Neutrophil (primary cell): ENCODE results near the gene MILR1.

Source experiments
- H3K27ac ChIP-seq: fragments of 200-600 bp; sonication (generic); 2 replicates; pipeline ENCODE4 v1.5.1; 2016; ENCODE audit warnings: mild to moderate bottlenecking, moderate library complexity
- H3K27me3 ChIP-seq: fragments of 200-600 bp; sonication (generic); 2 replicates; pipeline ENCODE4 v1.6.0; 2016; ENCODE audit warnings: mild to moderate bottlenecking
- H3K36me3 ChIP-seq: fragments of 200-600 bp; sonication (generic); 2 replicates; pipeline ENCODE4 v1.5.1; 2017
- H3K4me1 ChIP-seq, 2 experiments: fragments of 200-600 bp in 1 of 2; sonication (generic) in 1 of 2; 1 replicate in 1 of 2; 2 replicates in 1 of 2; pipeline versions ENCODE4 v1.5.1 to v1.6.1; 2013 to 2016; ENCODE audit warnings: low read depth in 1 of 2, low read length in 1 of 2, mild to moderate bottlenecking in 1 of 2, moderate library complexity in 1 of 2; ENCODE audit not compliant: control insufficient read depth in 1 of 2, insufficient read depth in 1 of 2
- H3K4me3 ChIP-seq, 2 experiments: fragments of 200-600 bp in 1 of 2; sonication (generic) in 1 of 2; 1 replicate in 1 of 2; 2 replicates in 1 of 2; pipeline ENCODE4 v1.5.1; 2013 to 2016; ENCODE audit warnings: low read depth in 1 of 2, low read length in 1 of 2, mild to moderate bottlenecking in 1 of 2, moderate library complexity in 1 of 2
- H3K9me3 ChIP-seq: fragments of 200-600 bp; sonication (generic); 2 replicates; pipeline ENCODE4 v1.5.1; 2016
- CTCF ChIP-seq: fragments of 200-600 bp; sonication (generic); IDR thresholded peaks from 2 replicates; pipeline ENCODE4 v1.5.1; 2016; ENCODE audit warnings: antibody characterized with exemption

Gene MILR1

DNA sequence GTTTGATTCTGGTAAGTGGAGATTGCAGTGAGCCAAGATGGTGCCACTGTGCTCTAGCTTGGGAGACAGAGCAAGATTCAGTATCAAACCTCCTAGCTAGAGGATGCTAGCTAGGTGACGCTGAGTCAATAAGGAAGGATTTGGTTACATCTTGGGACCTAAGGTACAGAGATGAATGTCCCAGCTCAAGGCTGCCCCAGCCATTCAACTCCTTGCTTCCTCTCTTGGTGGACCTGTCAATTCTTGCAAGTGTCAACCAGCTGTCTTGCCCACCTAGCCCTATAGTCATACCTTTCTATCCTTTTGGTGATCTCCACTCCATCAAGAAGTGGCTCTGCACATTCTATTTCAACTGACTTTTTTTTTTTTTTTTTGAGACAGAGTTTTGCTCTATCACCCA is 1.4 kb upstream of the MILR1 start:
- TF ChIP-seq CTCF, result no peak
- H3K4me1 ChIP-seq, result peaks cover 72 to 73% of the 10 kb centered on the region in 2 experiments

DNA sequence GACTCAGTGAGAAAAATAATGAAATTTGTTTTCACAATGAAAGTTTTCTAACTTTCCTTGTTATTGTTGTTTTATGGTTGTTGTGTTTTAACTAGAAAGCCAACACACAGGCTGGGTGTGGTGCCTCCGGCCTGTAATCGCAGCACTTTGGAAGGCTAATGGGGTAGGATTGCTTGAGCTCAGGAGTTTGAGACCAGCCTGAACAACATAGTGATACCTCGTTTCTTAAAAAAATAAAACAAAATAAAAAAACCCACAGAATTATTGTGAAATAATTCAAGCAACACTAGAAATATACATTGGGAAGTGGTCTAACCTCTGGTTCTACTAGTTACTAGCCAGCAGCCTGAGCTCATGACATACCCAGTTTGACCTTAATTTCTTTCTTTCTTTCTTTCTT is 630 bp downstream of the MILR1 start:
- Histone ChIP-seq H3K4me3 (peak overlapping the region; percentile 49 to 59), H3K9me3 (no peaks in the 10 kb centered on the region), H3K36me3 (peaks cover 7% of the 10 kb centered on the region), H3K27ac (peak overlapping the region; percentile 88), H3K27me3 (no peaks in the 10 kb centered on the region), H3K4me1 (peaks cover 52 to 59% of the 10 kb centered on the region in 2 experiments)
- TF ChIP-seq CTCF, result no peak

More for the DNA sequence above, 1.4 kb upstream of the MILR1 start:
- Histone ChIP-seq H3K27me3 (no peaks in the 10 kb centered on the region), H3K36me3 (no peaks in the 10 kb centered on the region), H3K27ac (peak overlapping the region; percentile 88), H3K9me3 (no peaks in the 10 kb centered on the region), H3K4me3 (no peak overlapping the region)

GRCh38 chr17:64455993-64456885 is 7.3 kb downstream of the MILR1 start:
- no peaks in the 10 kb centered on the region for H3K9me3 ChIP-seq
- H3K4me3 ChIP-seq, result no peak overlapping the region
- no peaks in the 10 kb centered on the region for H3K27me3 ChIP-seq
- peaks cover 45% of the 10 kb centered on the region for H3K36me3 ChIP-seq
- TF ChIP-seq CTCF, result no peak
- H3K27ac ChIP-seq, result peak overlapping the region; percentile 70
- peaks cover 29 to 35% of the 10 kb centered on the region in 2 experiments for H3K4me1 ChIP-seq

DNA sequence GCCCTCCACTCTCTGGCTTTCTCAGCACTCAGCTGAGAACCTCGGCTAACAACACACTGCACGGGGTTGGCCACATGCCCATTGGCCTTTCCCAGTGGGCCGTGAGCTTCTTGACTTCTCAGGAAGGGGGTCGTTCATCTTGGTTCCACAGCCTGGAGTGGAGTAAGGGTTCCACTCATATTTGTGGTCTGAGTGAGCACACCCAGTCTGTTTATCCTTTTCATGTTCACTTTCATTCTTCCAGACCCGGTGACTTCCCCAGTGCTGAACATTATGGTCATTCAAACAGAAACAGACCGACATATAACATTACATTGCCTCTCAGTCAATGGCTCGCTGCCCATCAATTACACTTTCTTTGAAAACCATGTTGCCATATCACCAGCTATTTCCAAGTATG is 8.2 kb downstream of the MILR1 start:
- TF ChIP-seq CTCF, result no peak
- no peak overlapping the region for H3K4me3 ChIP-seq
- H3K27me3 ChIP-seq, result no peaks in the 10 kb centered on the region
- no peaks in the 10 kb centered on the region for H3K9me3 ChIP-seq
- H3K27ac ChIP-seq, result peak overlapping the region; percentile 70
- peaks cover 23 to 35% of the 10 kb centered on the region in 2 experiments for H3K4me1 ChIP-seq
- peaks cover 55% of the 10 kb centered on the region for H3K36me3 ChIP-seq

DNA sequence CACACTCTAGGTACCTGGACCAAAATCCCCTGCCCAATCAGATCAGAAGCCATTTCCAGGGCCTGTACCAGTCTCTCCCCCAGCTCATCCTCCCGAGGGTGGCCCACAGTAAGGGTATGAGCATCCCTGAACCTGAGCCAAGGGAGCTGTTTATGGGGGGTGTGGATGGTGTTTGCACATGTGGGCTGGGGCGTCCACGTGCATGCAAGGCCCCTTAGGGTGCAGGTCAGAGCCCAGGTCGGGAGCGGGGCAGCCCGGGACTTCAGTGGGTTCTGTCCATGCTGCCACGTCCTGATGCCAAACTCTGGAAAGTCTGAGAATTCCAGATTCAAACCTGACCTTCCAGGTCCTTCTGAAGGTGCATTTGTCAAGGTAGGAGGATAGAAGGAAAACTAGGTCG is 9.8 kb downstream of the MILR1 start:
- no peak for TF ChIP-seq CTCF
- Histone ChIP-seq H3K27me3 (no peaks in the 10 kb centered on the region), H3K4me3 (no peak overlapping the region), H3K36me3 (peaks cover 62% of the 10 kb centered on the region), H3K9me3 (no peaks in the 10 kb centered on the region), H3K27ac (no peak overlapping the region), H3K4me1 (peaks cover 23 to 29% of the 10 kb centered on the region in 2 experiments)
